Measurements from ENCODE around the gene CIZ1.
"Not testable (repeated sequence)": the region's sequence is repeated elsewhere in the genome, so short reads cannot be mapped to it uniquely, and the experiment has no call there.

CIZ1 gene

GRCh38 chr9:128185979-128186965 is 5.1 kb downstream of the CIZ1 start:
- no peak for DNase-seq

GRCh38 chr9:128182893-128183588 is 8.3 kb downstream of the CIZ1 start:
- DNase-seq, result no peak

GRCh38 chr9:128181480-128181879 is 9.9 kb downstream of the CIZ1 start:
- not testable (repeated sequence) for DNase-seq

- no peak for DNase-seq
Observed at GRCh38 chr9:128180447-128180846, 10.9 kb downstream of the CIZ1 start.

- DNase-seq, result no peak
Observed at GRCh38 chr9:128180001-128180400, 11.4 kb downstream of the CIZ1 start.

- DNase-seq, result no peak
Observed at GRCh38 chr9:128178806-128179431, 12.5 kb downstream of the CIZ1 start.

GRCh38 chr9:128175726-128176125 is 15.6 kb downstream of the CIZ1 start:
- no peak for DNase-seq

GRCh38 chr9:128175102-128175563 is 16.2 kb downstream of the CIZ1 start:
- DNase-seq, result no peak

- DNase-seq, result no peak
Observed at GRCh38 chr9:128174062-128174461, 17.3 kb downstream of the CIZ1 start.

GRCh38 chr9:128169925-128170324 is 21.4 kb downstream of the CIZ1 start:
- no peak for DNase-seq

- DNase-seq, result no peak
Observed at GRCh38 chr9:128169492-128169891, 21.9 kb downstream of the CIZ1 start.

GRCh38 chr9:128168731-128169308 is 22.6 kb downstream of the CIZ1 start:
- DNase-seq, result no peak

GRCh38 chr9:128167209-128167608 is 24.2 kb downstream of the CIZ1 start:
- DNase-seq, result no peak

- no peak for DNase-seq
Observed at GRCh38 chr9:128166169-128166568, 25.2 kb downstream of the CIZ1 start.

GRCh38 chr9:128164307-128164885 is 27.0 kb downstream of the CIZ1 start:
- DNase-seq, result peak; percentile 36

GRCh38 chr9:128163523-128164306 is 27.7 kb downstream of the CIZ1 start:
- DNase-seq, result no peak

- DNase-seq, result no peak
Observed at GRCh38 chr9:128163027-128163515, 28.3 kb downstream of the CIZ1 start.

- no peak for DNase-seq
Observed at GRCh38 chr9:128162215-128163026, 29.0 kb downstream of the CIZ1 start.

- DNase-seq, result no peak
Observed at GRCh38 chr9:128161215-128161902, 30.0 kb downstream of the CIZ1 start.

GRCh38 chr9:128160603-128160987 is 30.8 kb downstream of the CIZ1 start:
- DNase-seq, result peak; percentile 39
